GM12878 (cell line): ENCODE data around the gene PDZK1. TPM values are rescaled to one million over a fixed set of nuclear protein-coding genes. Genes with fewer than 3 reads are reported as not detected.
A peak's percentile ranks its signal among the peaks of the same experiment; 100 is the strongest.

Experiments
- ATAC-seq: fragments of 200-7000 bp; cut with Tn5 transposase; 3 replicates; pipeline ENCODE4 v1.9.1; 2020; ENCODE audit warnings: mild to moderate bottlenecking, moderate library complexity
- BruUV-seq: library from RNA; stranded (reverse); fragments of 400-500 nt; replicated peaks from 2 replicates; lab custom pipeline; 2021; lab: Mats Ljungman, UMichigan
- CTCF ChIA-PET: fragments of 300-600 bp; sonication (Branson Sonifier 250); formaldehyde crosslinking; extraction: SDS; loops from one replicate; lab custom pipeline; 2021; ENCODE audit warnings: inconsistent platforms; lab: Yijun Ruan, JAX
- POLR2A ChIA-PET: fragments of 350-600 bp; formaldehyde crosslinking; extraction: SDS; loops from one replicate; lab custom pipeline; 2021; ENCODE audit warnings: inconsistent platforms; lab: Charles Lee
- RAD21 ChIA-PET: fragments of 300-600 bp; sonication (Branson Sonifier 250); formaldehyde crosslinking; loops from one replicate; lab custom pipeline; 2023; ENCODE audit warnings: antibody characterized with exemption; ENCODE audit not compliant: unreplicated experiment; lab: Charles Lee
- SMC1A ChIA-PET: fragments of 300-600 bp; sonication (Branson Sonifier 250); formaldehyde crosslinking; loops from one replicate; lab custom pipeline; 2023; ENCODE audit not compliant: unreplicated experiment, uncharacterized antibody; lab: Charles Lee
- DNase-seq: peaks from one replicate; pipeline ENCODE4 v3.0.0-alpha.2; 2011; ENCODE audit warnings: low read depth, low spot score
- FAIRE-seq: peaks from 3 replicates; lab custom pipeline; 2011; peaks lifted over from hg19 to GRCh38; lab: Jason Lieb, UNC
- H2AFZ ChIP-seq: 2 replicates; pipeline ENCODE4 v1.6.0; 2011; ENCODE audit warnings: low read depth, low read length, control low read depth; ENCODE audit not compliant: control insufficient read depth
- H3K27ac ChIP-seq: 2 replicates; pipeline ENCODE4 v1.5.1; 2011; ENCODE audit warnings: control low read depth; ENCODE audit not compliant: control insufficient read depth, insufficient read depth
- H3K27me3 ChIP-seq, 2 experiments: replicated peaks in 1 of 2; 2 replicates each; pipeline versions ENCODE4 v1.6.0 to v1.6.1; 2011; ENCODE audit warnings: low read length in 1 of 2; ENCODE audit not compliant: control insufficient read depth in 2 of 2, insufficient read depth in 2 of 2
- H3K36me3 ChIP-seq, 2 experiments: 2 replicates each; pipeline ENCODE4 v1.5.1; 2011; ENCODE audit warnings: low read length in 1 of 2; ENCODE audit not compliant: control insufficient read depth in 2 of 2, insufficient read depth in 2 of 2
- H3K4me1 ChIP-seq: 2 replicates; pipeline ENCODE4 v1.6.1; 2011; ENCODE audit warnings: mild to moderate bottlenecking, low read length, moderate library complexity, mixed read lengths; ENCODE audit not compliant: control insufficient read depth, insufficient read depth
- H3K4me2 ChIP-seq: 2 replicates; pipeline ENCODE4 v1.6.0; 2011; ENCODE audit warnings: control low read depth; ENCODE audit not compliant: control insufficient read depth, insufficient read depth
- H3K4me3 ChIP-seq: fragments of 200-600 bp; sonication (generic); 2 replicates; pipeline ENCODE4 v1.5.1; 2016
- H3K79me2 ChIP-seq: 2 replicates; pipeline ENCODE4 v1.6.0; 2011; ENCODE audit warnings: low read length; ENCODE audit not compliant: control insufficient read depth, insufficient read depth
- H3K9ac ChIP-seq: 2 replicates; pipeline ENCODE4 v1.8.0; 2011; ENCODE audit warnings: low read length, control low read depth, mixed read lengths; ENCODE audit not compliant: control insufficient read depth, insufficient read depth
- H3K9me3 ChIP-seq: replicated peaks from 3 replicates; pipeline ENCODE4 v1.5.1; 2011; ENCODE audit warnings: mild to moderate bottlenecking, low read length; ENCODE audit not compliant: control insufficient read depth, insufficient read depth
- H4K20me1 ChIP-seq: 2 replicates; pipeline ENCODE4 v1.6.0; 2011; ENCODE audit not compliant: control insufficient read depth, insufficient read depth
- ATF7 ChIP-seq: fragments of 450-650 bp; IDR thresholded peaks from 2 replicates; pipeline ENCODE4 v1.6.1; 2016; ENCODE audit warnings: low read depth, mild to moderate bottlenecking
- BHLHE40 ChIP-seq, 2 experiments: fragments of 450-650 bp in 1 of 2; IDR thresholded peaks; 2 replicates each; pipeline ENCODE4 v1.6.1; 2011 to 2017; ENCODE audit warnings: low read depth in 2 of 2, borderline replicate concordance in 1 of 2, improper control_type of control experiment in 1 of 2, low read length in 1 of 2, mild to moderate bottlenecking in 1 of 2
- DPF2 ChIP-seq: fragments of 450-650 bp; IDR thresholded peaks from 2 replicates; pipeline ENCODE4 v1.6.1; 2017; ENCODE audit warnings: mild to moderate bottlenecking
- EED ChIP-seq: sonication (generic); IDR thresholded peaks from 2 replicates; pipeline ENCODE4 v1.6.1; 2016; ENCODE audit warnings: antibody characterized with exemption, low read depth
- FOS ChIP-seq: IDR thresholded peaks from 3 replicates; pipeline ENCODE4 v1.6.1; 2011; ENCODE audit warnings: borderline replicate concordance; ENCODE audit not compliant: insufficient read length; ENCODE audit errors: extremely low read depth
- IKZF1 ChIP-seq: fragments of 450-650 bp; conservative IDR thresholded peaks from 2 replicates; pipeline ENCODE4 v1.6.1; 2017; ENCODE audit warnings: antibody characterized with exemption, mild to moderate bottlenecking
- IKZF2 ChIP-seq, 2 experiments: fragments of 450-650 bp; IDR thresholded peaks; 2 replicates each; pipeline ENCODE4 v1.6.1; 2017; ENCODE audit warnings: mild to moderate bottlenecking in 2 of 2, moderate library complexity in 2 of 2
- JUND ChIP-seq: IDR thresholded peaks from 2 replicates; pipeline ENCODE4 v1.6.1; 2012; ENCODE audit warnings: low read depth, mild to moderate bottlenecking, low read length, improper control_type of control experiment, moderate library complexity
- MEF2B ChIP-seq: fragments of 450-650 bp; IDR thresholded peaks from 2 replicates; pipeline ENCODE4 v1.6.1; 2018; ENCODE audit warnings: mild to moderate bottlenecking, moderate library complexity; ENCODE audit not compliant: partially characterized antibody, poor library complexity, severe bottlenecking
- MTA2 ChIP-seq: fragments of 450-650 bp; IDR thresholded peaks from 2 replicates; pipeline ENCODE4 v1.6.1; 2016; ENCODE audit warnings: low read depth, mild to moderate bottlenecking, moderate library complexity
- NBN ChIP-seq: fragments of 450-650 bp; IDR thresholded peaks from 2 replicates; pipeline ENCODE4 v1.6.1; 2016
- RFX5 ChIP-seq: IDR thresholded peaks from 2 replicates; pipeline ENCODE4 v1.6.1; 2011; ENCODE audit warnings: low read depth, low read length, improper control_type of control experiment
- RUNX3 ChIP-seq: IDR thresholded peaks from 2 replicates; pipeline ENCODE4 v1.6.1; 2012; ENCODE audit warnings: low read length, inconsistent platforms
- SMC3 ChIP-seq: IDR thresholded peaks from 2 replicates; pipeline ENCODE4 v1.6.1; 2011; ENCODE audit warnings: low read length, improper control_type of control experiment, borderline replicate concordance
- YY1 ChIP-seq: IDR thresholded peaks from 2 replicates; pipeline ENCODE4 v1.6.1; 2011; ENCODE audit warnings: low read depth, mild to moderate bottlenecking, low read length
- ZBTB33 ChIP-seq: fragments of 450-650 bp; IDR thresholded peaks from 2 replicates; pipeline ENCODE4 v1.6.1; 2017; ENCODE audit warnings: mild to moderate bottlenecking
- ZBTB40 ChIP-seq: fragments of 450-650 bp; IDR thresholded peaks from 2 replicates; pipeline ENCODE4 v1.6.1; 2016; ENCODE audit warnings: mild to moderate bottlenecking, moderate library complexity, borderline replicate concordance
- WGBS: methylation state at CpG from one replicate; pipeline ENCODE4 v1.1.6; 2016; ENCODE audit warnings: low lambda C conversion rate; ENCODE audit not compliant: insufficient replicate concordance, insufficient coverage; ENCODE audit errors: missing lambda C conversion rate; 5-methylcytosine and 5-hydroxymethylcytosine counted together
- in situ Hi-C: fragments of 300-500 bp; cut with MboI; formaldehyde crosslinking; loops from 9 replicates; pipeline ENCODE4 v1.14.3; 2018; ENCODE audit warnings: mixed read lengths
- intact Hi-C: fragments of 100-400 bp; cut with micrococcal nuclease; formaldehyde crosslinking; loops from one replicate; pipeline ENCODE4 v1.14.2; 2022; ENCODE audit not compliant: unreplicated experiment
- polyA plus RNA-seq, 11 experiments: library from polyadenylated mRNA; depleted of rRNA in 4 of 11; unstranded in 6 of 11; stranded (reverse) in 5 of 11; fragments of >200 nt; fragmentation: Nextera tagmentation in 4 of 11; fragmentation: Illumina TruSeq in 1 of 11; extraction: Ambion mirVana in 4 of 11; extraction: Trizol in 1 of 11; gene quantifications; 1 replicate in 1 of 11; 2 replicates in 10 of 11; pipeline versions ENCODE4 v1.2.1 to v1.2.3, GENCODE V29; 2011 to 2016; ENCODE audit warnings: inconsistent platforms in 2 of 11, missing spikeins in 2 of 11, low read depth in 1 of 11
- total RNA-seq, 4 experiments: library from RNA; depleted of rRNA in 3 of 4; stranded (reverse); fragments of >200 nt in 3 of 4; fragmentation: Illumina TruSeq in 1 of 4; extraction: Trizol in 1 of 4; gene quantifications; 2 replicates each; pipeline versions ENCODE4 v1.2.1 to v1.2.3, GENCODE V29; 2013 to 2021

PDZK1 gene
- total and polyA plus RNA-seq, 10 of the 15 experiments (the other 5 are each of a cell fraction or from before 2014, with no cell fraction given): 0.09 to 5.0 (median 0.31) TPM

- 66% methylated on average over 5 of the region's 5 CpGs for WGBS
- peak overlapping the region; percentile 51; the same call in 1 of the 2 replicates for H2AFZ ChIP-seq
- BruUV-seq: no TSS peak
- ChIA-PET CTCF (interaction anchor here (0.7 to 3.0 kb wide), 2 partner anchors 29 to 98 kb away, joined by 3 to 14 read pairs; partner anchors contain the start of gene CD160), RAD21 (interaction anchor here (2.0 kb wide), 1 partner anchor 29 kb away, joined by 5 read pairs; no protein-coding TSS in a partner anchor), SMC1A (interaction anchor here (2.8 to 3.9 kb wide), 2 partner anchors 18 to 29 kb away, joined by 7 to 17 read pairs; partner anchors contain the start of gene CD160), POLR2A (no interaction called here)
- ATAC-seq (peak; percentile 97), DNase-seq (peak; percentile 51), FAIRE-seq (peak; percentile 80)
- H3K36me3 ChIP-seq: no peaks in the 10 kb centered on the region
- H3K79me2 ChIP-seq: no peaks in the 10 kb centered on the region
- no peaks in the 10 kb centered on the region for H4K20me1 ChIP-seq
- peak overlapping the region; percentile 9; the same call in 1 of the 2 replicates for H3K9ac ChIP-seq
- H3K4me3 ChIP-seq: no peak overlapping the region
- H3K4me1 ChIP-seq: peaks cover 15% of the 10 kb centered on the region
- intact Hi-C loops: no loop called here
- H3K9me3 ChIP-seq: no peaks in the 10 kb centered on the region
- in situ Hi-C loops: no loop called here
- H3K4me2 ChIP-seq: peak overlapping the region; percentile 71
- H3K27me3 ChIP-seq: no peaks in the 10 kb centered on the region
- peak overlapping the region; percentile 51; the same call in 1 of the 2 replicates for H3K27ac ChIP-seq
- 0 out of 2 replicates have a peak, but pooled peaks have one; percentile 13 for TF ChIP-seq ATF7
- peak; percentile 41; the same call in 1 of the 2 replicates for TF ChIP-seq MTA2
- TF ChIP-seq EED: peak; percentile 35; the same call in 1 of the 2 replicates
- peak; percentile 49; the same call in 1 of the 2 replicates for TF ChIP-seq DPF2
- peak; percentile 34 to 47; a peak in 2 of 4 replicates for TF ChIP-seq BHLHE40 (IDR thresholded peaks at IDR 0.05; ENCODE audit: borderline replicate concordance in 1 of 2, low read depth in 2 of 2, low read length in 1 of 2)
- TF ChIP-seq YY1: no peak
- peak; percentile 76 for TF ChIP-seq RUNX3
- no peak for TF ChIP-seq SMC3
- TF ChIP-seq NBN: 0 out of 2 replicates have a peak, but pooled peaks have one; percentile 50
- no peak for TF ChIP-seq JUND
- TF ChIP-seq ZBTB33: no peak
- no peak for TF ChIP-seq FOS
- peak; percentile 88 to 90 for TF ChIP-seq IKZF2 (IDR thresholded peaks at IDR 0.05)
- no peak for TF ChIP-seq ZBTB40
- peak; percentile 79 for TF ChIP-seq IKZF1
- TF ChIP-seq RFX5: no peak
- TF ChIP-seq MEF2B: peak; percentile 17
Measured at GRCh38 chr1:145690587-145691558, 16.3 kb downstream of the PDZK1 start.
